ENCODE data around the gene ZNF470.

Gene ZNF470

DNA sequence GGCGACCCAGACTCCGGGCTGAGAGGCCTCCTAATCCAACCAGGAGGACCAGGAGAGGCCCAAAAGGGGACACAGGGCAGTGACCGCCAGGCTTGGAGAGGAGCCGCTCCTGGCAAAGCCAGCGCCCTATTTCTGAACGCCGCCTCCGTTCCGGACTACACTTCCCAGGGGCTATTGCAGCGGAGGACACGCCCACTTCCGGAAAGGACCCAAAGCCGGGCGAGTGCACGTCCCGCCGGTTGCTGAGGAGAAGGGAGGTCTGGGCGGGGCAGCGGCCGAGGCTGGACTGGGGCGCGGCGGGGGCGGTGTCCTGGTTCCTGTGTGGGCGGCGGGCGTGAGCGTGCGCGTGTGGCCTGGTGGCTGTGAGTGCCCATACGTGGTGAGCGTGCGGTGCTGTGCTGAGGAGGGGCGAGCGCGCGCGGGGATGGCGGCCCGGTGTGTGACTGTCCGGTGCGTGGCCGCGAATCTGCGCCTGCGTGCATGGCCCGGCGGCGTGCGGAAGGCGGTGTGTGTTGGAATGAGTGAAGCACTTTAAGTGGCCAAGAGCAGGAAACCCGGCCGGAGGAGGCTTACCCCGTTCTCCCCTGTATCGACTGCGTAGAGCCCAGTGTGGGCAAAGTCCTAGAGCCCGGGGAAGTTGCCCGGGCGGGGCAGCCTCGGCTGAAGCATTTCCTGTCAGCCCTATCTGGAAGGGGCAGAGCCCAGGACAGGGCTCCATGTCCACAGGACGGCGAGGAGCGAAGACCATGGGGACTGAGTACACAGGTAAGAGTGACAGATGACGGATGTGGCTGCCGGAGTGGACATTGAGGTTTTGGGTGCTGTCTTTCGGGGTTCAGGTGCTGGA, at the start of gene ZNF470:
Gene ZNF470, plus strand, starts transcription at position 195 of the 847 bp plus-strand sequence. CDS start 2,844 bp downstream, outside the sequence.
- intact Hi-C loops (cut with DNase I), result no loop called here
- peak; percentile 89 to 98 (median 95) for DNase-seq

DNA sequence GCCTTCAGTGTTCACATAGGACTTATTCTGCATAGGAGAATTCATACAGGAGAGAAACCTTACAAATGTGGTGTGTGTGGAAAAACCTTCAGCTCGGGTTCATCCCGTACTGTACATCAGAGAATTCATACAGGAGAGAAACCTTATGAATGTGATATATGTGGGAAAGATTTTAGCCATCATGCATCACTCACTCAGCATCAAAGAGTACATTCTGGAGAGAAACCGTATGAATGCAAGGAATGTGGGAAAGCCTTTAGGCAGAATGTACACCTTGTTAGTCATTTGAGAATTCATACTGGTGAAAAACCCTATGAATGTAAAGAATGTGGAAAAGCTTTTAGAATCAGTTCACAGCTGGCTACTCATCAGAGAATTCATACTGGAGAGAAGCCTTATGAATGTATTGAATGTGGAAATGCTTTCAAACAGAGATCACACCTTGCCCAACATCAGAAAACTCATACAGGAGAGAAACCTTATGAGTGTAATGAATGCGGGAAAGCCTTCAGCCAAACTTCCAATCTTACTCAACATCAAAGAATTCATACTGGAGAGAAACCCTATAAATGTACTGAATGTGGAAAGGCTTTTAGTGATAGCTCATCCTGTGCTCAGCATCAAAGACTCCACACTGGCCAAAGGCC, 41.9 kb upstream of the ZNF470 start:
- DNase-seq, result no peak
- intact Hi-C loops (cut with DNase I), result no loop called here

DNA sequence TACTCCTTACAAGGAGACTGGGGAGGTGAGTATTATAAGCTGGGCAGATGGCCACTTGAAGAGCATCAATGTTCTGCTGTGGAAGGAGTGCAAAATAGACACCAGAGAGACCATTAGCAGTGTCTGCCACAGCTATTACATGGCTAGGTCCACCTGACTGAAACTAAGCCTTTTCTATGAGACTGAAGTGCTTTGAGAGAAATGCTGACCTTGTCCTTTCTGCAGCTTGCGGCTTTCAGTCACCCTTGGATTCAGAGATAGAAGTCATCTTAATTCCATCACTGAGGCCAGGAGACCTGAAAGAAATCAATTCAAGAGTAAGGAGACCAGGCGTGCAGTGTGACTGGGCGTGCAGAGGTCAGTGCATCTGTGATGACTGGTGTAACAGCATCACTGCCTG, 29.8 kb upstream of the ZNF470 start:
- intact Hi-C loops (cut with DNase I), result loop anchor here (10.0 kb wide), 1 partner anchor 133 kb away; the partner anchor contains the start of gene ZNF583
- DNase-seq, result no peak

DNA sequence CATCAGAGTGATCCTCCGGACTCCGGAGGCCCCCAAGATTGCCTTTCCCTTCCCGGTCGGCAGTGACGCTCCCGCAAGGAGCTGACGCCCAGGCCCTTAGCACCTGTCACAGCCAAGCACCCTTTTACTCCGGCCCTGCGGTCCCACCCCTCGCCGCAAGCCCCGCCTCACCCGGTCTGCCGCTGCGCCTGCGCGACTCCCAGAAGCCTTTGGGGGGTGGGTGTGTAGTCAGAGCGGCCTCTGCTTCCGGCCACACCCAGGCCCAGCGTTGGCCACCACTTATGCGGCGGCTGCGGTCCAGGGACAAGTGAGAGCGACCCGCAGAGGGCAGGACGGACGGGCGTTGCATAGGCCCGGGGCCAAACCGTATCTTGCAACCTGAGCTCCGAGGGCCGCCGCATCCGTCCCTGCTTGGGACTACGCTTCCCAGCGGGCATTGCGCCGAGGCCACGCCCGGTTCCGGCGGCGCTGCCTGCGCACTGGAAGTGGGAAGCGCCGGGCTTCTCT, 29.0 kb upstream of the ZNF470 start:
- peak; percentile 84 to 99 (median 96) for DNase-seq

DNA sequence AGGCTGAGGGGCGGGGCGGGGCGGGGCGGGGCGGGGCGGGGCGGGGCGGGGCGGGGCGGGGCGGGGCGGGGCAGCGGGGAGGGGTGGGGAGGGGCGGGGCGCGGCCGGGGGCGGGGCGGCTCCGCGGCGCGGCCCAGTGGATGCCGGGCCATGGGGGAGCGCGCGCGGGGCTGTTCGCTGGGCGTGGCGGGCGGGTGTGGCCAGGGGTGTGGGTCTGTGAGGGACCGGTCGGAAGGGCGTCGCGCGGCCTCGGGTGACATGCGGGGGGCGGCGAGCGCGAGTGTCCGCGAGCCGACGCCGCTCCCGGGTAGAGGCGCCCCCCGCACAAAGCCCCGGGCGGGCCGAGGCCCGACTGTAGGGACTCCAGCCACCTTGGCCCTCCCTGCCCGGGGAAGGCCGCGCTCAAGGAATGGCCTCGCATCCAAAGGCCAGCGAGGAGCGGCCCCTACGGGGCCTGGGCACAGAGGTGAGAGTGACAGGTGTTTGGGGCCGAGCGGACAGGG, 28.5 kb upstream of the ZNF470 start, which contains the start of gene ZFP28:
Gene ZFP28, plus strand, starts transcription at position 188 of the 503 bp plus-strand sequence. Its CDS starts 71 bp downstream, at position 259.
- peak in 13 of 42 donors; percentile 34 to 86 (median 81) for DNase-seq
- intact Hi-C loops (cut with DNase I), result loop anchor here (1.0 to 10.0 kb wide), 2 partner anchors 32 to 134 kb away; partner anchors contain the start of genes ZNF471 and ZNF583

More for the DNA sequence above, 29.0 kb upstream of the ZNF470 start:
- intact Hi-C loops (cut with DNase I), result loop anchor here (1.0 to 10.0 kb wide), 2 partner anchors 31 to 134 kb away; partner anchors contain the start of genes ZNF471 and ZNF583

DNA sequence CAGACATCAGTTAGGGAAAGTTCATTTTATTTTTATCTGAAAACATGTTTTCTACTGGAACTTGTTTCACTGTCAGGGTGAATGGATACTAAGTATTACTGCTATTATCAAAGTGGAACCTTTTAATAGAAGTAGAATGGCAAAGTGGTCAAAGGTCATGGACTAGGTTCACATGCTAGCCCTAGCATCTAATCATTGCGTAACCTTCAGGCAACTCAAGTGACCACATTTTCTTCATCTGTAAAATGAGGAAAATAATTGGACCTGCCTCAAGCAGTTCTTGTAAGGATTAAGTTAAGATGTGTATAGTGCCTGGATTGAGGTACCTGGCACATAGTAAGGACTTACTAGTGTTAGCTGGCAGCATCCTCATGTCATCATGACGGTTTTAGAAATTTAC, 23.5 kb upstream of the ZNF470 start:
- no peak for DNase-seq
- intact Hi-C loops (cut with DNase I), result no loop called here

DNA sequence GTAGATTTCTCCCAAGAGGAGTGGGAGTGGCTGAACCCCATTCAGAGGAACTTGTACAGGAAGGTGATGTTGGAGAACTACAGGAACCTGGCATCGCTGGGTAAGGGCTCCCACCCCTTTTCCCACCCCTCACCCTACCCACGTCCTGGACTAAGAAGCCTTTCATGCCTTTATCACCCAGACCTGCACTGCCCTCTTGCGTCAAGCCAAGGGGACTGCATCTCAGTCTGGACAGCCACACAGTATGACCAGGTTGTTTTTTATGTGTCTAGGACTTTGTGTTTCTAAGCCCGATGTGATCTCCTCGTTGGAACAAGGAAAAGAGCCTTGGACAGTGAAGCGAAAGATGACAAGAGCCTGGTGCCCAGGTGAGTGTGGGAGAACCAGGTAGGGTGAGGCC, 19.7 kb upstream of the ZNF470 start:
- intact Hi-C loops (cut with DNase I), result no loop called here
- DNase-seq, result peak in 1 of 42 donors; percentile 20

DNA sequence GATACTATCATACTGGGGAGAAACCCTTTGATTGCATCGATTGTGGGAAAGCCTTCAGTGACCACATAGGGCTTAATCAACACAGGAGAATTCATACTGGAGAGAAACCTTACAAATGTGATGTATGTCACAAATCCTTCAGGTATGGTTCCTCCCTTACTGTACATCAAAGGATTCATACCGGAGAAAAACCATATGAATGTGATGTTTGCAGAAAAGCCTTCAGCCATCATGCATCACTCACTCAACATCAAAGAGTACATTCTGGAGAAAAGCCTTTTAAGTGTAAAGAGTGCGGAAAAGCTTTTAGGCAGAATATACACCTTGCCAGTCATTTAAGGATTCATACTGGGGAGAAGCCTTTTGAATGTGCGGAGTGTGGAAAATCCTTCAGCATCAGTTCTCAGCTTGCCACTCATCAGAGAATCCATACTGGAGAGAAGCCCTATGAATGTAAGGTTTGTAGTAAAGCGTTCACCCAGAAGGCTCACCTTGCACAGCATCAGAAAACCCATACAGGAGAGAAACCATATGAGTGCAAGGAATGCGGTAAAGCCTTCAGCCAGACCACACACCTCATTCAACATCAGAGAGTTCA, 12.9 kb upstream of the ZNF470 start:
- no peak for DNase-seq
- intact Hi-C loops (cut with DNase I), result no loop called here

DNA sequence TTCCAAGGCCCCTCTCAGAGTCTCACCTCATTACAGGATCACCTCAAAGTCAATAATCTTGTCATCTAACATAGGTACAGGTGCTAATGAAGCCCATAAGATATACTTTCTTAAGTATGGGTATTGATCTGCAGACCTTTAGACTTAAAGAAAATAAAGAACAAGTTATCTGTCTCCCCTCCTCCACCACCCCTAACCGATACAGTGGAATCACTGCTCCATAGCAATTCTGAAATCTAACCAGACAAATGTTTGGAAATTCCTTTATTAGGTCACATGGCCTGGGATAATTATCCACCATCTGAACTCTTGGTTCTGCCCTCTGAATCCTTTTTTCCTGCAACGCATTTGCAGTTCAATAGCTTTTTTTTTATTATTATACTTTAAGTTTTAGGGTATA, 4.5 kb upstream of the ZNF470 start:
- no peak for DNase-seq
- intact Hi-C loops (cut with DNase I), result no loop called here

DNA sequence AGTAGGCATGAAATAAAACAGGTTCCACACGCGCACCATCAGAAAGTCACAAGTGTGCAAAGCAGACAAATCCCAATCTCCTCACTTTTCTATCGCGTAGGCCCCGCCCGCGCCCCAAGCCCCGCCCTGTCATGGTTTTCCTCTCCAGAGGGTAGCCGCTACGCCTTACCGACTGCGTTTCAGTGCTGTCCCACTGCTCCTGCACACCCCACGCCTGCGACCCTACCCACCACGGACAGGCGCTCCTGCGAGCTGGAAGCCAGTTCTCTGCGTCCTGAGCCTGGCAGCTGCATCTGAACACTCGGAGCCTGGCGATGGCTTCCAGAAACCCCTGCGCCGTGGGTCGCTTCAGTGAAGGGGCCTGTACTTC, 379 bp upstream of the ZNF470 start:
- intact Hi-C loops (cut with DNase I), result no loop called here
- DNase-seq, result peak; percentile 37 to 88 (median 72)

DNA sequence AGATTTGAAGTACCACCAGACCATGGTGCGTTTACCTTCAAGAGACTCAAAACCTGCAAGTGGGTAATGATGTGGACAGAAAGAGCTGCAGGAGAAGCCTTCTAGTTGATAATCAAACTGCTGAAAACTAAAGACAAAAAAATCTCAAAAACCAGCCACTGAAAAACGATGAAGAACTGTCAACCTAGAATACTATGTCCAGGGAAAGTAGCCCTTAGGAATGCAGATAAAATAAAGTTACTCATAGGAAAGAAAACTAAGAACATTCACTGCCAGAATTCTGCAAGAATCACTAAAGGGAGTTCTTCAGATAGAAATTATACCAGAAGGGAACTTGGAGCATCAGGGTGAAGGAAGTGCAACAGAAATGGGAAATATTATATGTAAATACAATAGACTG, 5.3 kb downstream of the ZNF470 start:
- DNase-seq, result no peak
- intact Hi-C loops (cut with DNase I), result no loop called here

DNA sequence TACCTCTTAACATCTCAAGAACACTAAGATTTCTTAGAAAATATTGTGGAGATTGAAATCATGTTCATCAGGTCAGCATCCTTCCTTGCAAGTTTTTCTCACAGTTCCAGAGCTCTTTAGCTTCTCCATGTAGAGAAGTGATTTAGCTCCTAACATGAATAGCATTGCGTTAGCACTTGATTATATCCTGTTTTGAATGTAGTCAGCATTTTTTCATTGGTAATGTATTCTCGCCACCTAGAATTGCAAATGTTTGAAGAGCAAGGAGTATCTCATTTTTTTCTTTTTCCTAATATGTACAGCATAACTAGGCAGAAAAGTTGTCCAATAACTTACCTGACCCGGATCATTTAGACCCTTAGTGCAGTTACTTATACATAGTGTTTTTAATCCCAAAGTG, 6.6 kb downstream of the ZNF470 start:
- no peak for DNase-seq
- intact Hi-C loops (cut with DNase I), result no loop called here

DNA sequence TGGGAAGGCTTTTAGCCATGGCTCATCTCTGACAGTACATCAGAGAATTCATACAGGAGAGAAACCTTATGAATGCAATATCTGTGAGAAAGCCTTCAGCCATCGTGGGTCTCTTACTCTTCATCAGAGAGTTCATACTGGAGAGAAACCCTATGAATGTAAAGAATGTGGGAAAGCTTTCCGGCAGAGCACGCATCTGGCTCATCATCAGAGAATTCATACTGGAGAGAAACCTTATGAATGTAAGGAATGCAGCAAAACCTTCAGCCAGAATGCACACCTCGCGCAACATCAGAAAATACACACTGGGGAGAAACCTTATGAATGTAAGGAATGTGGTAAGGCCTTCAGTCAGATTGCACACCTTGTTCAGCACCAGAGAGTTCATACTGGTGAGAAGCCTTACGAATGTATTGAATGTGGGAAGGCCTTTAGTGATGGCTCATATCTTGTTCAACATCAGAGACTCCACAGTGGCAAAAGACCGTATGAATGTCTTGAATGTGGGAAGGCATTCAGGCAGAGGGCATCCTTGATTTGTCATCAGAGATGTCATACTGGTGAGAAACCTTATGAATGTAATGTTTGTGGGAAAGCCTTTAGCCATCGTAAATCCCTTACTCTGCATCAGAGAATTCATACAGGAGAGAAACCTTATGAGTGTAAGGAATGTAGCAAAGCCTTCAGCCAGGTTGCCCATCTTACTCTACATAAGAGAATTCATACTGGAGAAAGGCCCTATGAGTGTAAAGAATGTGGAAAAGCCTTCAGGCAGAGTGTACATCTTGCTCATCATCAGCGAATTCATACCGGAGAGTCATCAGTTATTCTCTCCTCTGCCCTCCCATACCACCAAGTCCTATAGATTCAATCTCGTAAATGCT, 10.7 kb downstream of the ZNF470 start:
- intact Hi-C loops (cut with DNase I), result no loop called here
- no peak for DNase-seq

DNA sequence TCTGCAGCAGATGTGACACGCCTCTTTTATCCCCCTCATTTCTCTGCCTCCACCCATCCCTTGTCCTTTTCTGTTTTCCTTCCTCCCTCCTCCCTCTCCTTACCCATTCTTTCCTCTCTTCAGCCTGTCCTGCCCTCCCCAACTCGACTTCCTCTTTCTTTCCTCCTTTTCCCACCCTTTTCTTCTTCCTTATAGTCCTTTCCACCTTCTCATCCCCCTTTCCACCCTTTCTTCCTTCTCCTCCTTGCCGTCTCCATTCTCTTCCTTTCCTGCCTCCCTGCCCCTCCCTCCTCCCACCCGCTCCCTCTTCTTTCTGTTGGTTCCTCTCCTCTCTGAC, 27.1 kb downstream of the ZNF470 start:
- intact Hi-C loops (cut with DNase I), result loop anchor here (10.0 kb wide), 1 partner anchor 70 kb away; no protein-coding TSS in a partner anchor
- no peak for DNase-seq

DNA sequence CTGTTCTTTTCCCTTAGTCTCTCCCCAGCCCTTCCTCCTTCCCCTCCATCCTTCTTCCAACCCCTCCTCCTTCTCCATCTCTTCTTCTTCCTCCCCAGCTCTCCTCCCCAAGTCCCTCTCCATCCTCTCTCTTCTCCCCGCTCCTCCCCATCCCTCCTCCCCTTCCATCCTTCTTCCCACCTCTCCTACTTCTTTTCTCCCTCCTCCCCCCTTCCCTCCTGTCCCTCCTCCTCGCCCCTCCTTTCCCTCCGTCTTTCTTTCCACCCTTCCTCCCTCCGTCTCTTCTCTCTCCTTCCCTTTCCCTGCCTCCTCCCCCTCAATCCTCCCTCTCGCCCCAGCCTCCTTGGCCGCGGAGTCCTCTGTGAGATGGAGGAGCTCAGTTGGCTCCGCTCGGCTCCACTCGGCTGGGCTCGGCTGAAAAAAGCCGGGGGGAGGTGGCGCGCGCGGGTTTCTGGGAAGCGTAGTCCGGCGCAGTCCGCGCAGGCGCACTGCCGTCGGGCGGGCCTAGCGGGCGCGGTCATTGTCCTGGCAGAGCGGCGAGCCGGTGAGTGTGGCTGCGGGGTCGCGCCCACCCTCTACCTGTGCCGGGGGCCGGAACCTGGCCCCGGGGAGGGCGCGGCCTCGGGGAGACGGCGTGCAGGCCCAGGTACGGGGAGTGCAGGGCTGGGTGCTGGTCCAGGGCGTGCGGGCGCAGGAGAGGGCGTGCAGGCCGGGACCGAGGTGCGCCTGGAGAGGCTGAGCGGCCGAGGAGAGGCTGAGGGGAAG, 27.7 kb downstream of the ZNF470 start, which contains the start of gene ZNF71:
Gene ZNF71, plus strand, starts transcription at position 520 of the 765 bp plus-strand sequence. CDS start 6,257 bp downstream, outside the sequence.
- intact Hi-C loops (cut with DNase I), result loop anchor here (10.0 kb wide), 1 partner anchor 70 kb away; no protein-coding TSS in a partner anchor
- DNase-seq, result peak; percentile 71 to 96 (median 90)

DNA sequence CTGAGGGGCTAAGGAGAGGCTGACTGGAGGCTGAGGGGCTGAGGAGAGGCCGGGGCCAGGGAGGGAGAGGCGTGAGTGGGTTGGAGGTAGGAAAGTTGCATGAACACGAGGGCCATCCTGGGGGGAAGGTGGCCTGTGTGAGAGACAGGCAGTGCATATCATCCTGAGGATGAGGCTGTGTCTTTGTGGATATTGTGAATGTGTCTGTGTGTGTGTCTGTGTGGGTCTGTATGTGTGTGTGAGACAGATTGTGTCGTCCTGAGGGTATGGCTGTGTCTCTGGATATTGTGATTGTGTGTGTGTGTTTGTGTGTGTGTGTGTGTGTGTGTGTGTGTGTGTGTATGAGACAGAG, 28.3 kb downstream of the ZNF470 start:
- peak in 1 of 42 donors; percentile 7 for DNase-seq
- intact Hi-C loops (cut with DNase I), result loop anchor here (10.0 kb wide), 1 partner anchor 69 kb away; no protein-coding TSS in a partner anchor

DNA sequence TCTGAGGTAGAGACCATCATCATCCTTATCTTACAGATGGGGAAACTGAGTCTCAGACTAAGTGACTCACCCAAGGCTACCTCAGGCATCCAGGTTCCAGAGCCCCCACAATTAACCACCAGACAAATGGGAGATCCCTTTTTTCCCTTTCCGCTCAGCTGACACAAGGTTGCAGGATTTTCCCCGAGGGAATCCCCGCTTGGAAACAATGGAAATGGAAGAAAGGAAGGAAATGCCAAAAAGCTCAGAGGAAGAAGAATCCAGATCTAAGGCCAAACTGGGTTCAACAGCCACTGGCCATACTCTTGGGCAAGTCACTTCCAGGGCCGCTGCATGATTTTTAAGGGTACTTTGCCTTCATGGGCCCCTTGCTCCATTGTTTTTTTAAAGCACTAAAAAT, 29.4 kb downstream of the ZNF470 start:
- intact Hi-C loops (cut with DNase I), result loop anchor here (10.0 kb wide), 1 partner anchor 68 kb away; no protein-coding TSS in a partner anchor
- no peak for DNase-seq

Data from head of caudate nucleus (tissue), 42 donors.